ENCODE results near the gene CASR. TPM values are rescaled to one million over a fixed set of nuclear protein-coding genes. Genes with fewer than 3 reads are reported as not detected.

Gene CASR
- total RNA-seq, 4 donors from 2014 or later = not detected

GRCh38 chr3:122247825-122248185, 64.3 kb downstream of the CASR start:
- TF ChIP-seq POLR2A (IDR thresholded peaks at IDR 0.05) (no peak), CTCF (IDR thresholded peaks at IDR 0.05 in 4 of 5, conservative IDR thresholded peaks at IDR 0.05 in 1 of 5) (no peak)
- Histone ChIP-seq H3K4me1 (no peaks in the 10 kb centered on the region), H3K27me3 (no peaks in the 10 kb centered on the region), H3K27ac (no peak overlapping the region), H3K4me3 (no peak overlapping the region), H3K9me3 (no peaks in the 10 kb centered on the region), H3K36me3 (no peaks in the 10 kb centered on the region)
- in situ Hi-C loops (cut with MboI; ENCODE audit: low sequenced_read_pairs in 4 of 4) (no loop called here), intact Hi-C loops (cut with DNase I; ENCODE audit: low total_unique reads) (no loop called here)
- DNase-seq = no peak
- no peak for ATAC-seq

- Histone ChIP-seq H3K27ac (no peak overlapping the region), H3K27me3 (no peaks in the 10 kb centered on the region), H3K4me1 (peaks cover 0 to 5% of the 10 kb centered on the region in 2 donors), H3K9me3 (no peaks in the 10 kb centered on the region), H3K4me3 (no peak overlapping the region), H3K36me3 (no peaks in the 10 kb centered on the region)
- intact Hi-C loops (cut with DNase I; ENCODE audit: low total_unique reads) = loop anchor here (10.0 kb wide), 1 partner anchor 157 kb away; no protein-coding TSS in a partner anchor
- no peak for TF ChIP-seq POLR2A (IDR thresholded peaks at IDR 0.05)
- TF ChIP-seq CTCF (IDR thresholded peaks at IDR 0.05 in 4 of 5, conservative IDR thresholded peaks at IDR 0.05 in 1 of 5) = no peak
- ATAC-seq (no peak), DNase-seq (no peak)
- in situ Hi-C loops (cut with MboI; ENCODE audit: low sequenced_read_pairs in 4 of 4) = no loop called here
Observed at GRCh38 chr3:122251428-122251827, 68.0 kb downstream of the CASR start.

- TF ChIP-seq POLR2A (IDR thresholded peaks at IDR 0.05) (no peak), CTCF (IDR thresholded peaks at IDR 0.05 in 4 of 5, conservative IDR thresholded peaks at IDR 0.05 in 1 of 5) (no peak)
- in situ Hi-C loops (cut with MboI; ENCODE audit: low sequenced_read_pairs in 4 of 4) = no loop called here
- DNase-seq (no peak), ATAC-seq (no peak)
- Histone ChIP-seq H3K36me3 (no peaks in the 10 kb centered on the region), H3K27ac (no peak overlapping the region), H3K9me3 (no peaks in the 10 kb centered on the region), H3K4me1 (peaks cover 0 to 5% of the 10 kb centered on the region in 2 donors), H3K27me3 (no peaks in the 10 kb centered on the region), H3K4me3 (no peak overlapping the region)
- intact Hi-C loops (cut with DNase I; ENCODE audit: low total_unique reads) = loop anchor here (10.0 kb wide), 1 partner anchor 159 kb away; no protein-coding TSS in a partner anchor
Observed at GRCh38 chr3:122253581-122253980, 70.1 kb downstream of the CASR start.

GRCh38 chr3:122255757-122256439, 72.4 kb downstream of the CASR start:
- no peak for TF ChIP-seq CTCF (IDR thresholded peaks at IDR 0.05 in 4 of 5, conservative IDR thresholded peaks at IDR 0.05 in 1 of 5)
- no peak for TF ChIP-seq POLR2A (IDR thresholded peaks at IDR 0.05)
- in situ Hi-C loops (cut with MboI; ENCODE audit: low sequenced_read_pairs in 4 of 4) (loop anchor here in 1 of 4 donors (5.0 kb wide), 1 partner anchor 709 kb away; the partner anchor contains the start of gene POLQ), intact Hi-C loops (cut with DNase I; ENCODE audit: low total_unique reads) (loop anchor here (10.0 kb wide), 1 partner anchor 161 kb away; no protein-coding TSS in a partner anchor)
- Histone ChIP-seq H3K27ac (no peak overlapping the region), H3K9me3 (no peaks in the 10 kb centered on the region), H3K36me3 (no peaks in the 10 kb centered on the region), H3K4me3 (no peak overlapping the region), H3K27me3 (no peaks in the 10 kb centered on the region), H3K4me1 (peaks cover 0 to 5% of the 10 kb centered on the region in 2 donors)
- DNase-seq (no peak), ATAC-seq (no peak)
